HEK293T (cell line): Measurements from ENCODE around the gene GJD3.
A peak's percentile ranks its signal among the peaks of the same experiment; 100 is the strongest.

Source experiments
- CTCF ChIA-PET: fragments of 350-600 bp; formaldehyde crosslinking; extraction: SDS; loops from one replicate; lab custom pipeline; 2021; ENCODE audit warnings: antibody characterized with exemption, inconsistent platforms; lab: Yijun Ruan, JAX
- POLR2A ChIA-PET: fragments of 350-600 bp; formaldehyde crosslinking; extraction: SDS; loops from one replicate; lab custom pipeline; 2020; ENCODE audit warnings: antibody characterized with exemption, inconsistent platforms; lab: Yijun Ruan, JAX
- DNase-seq: peaks from one replicate; pipeline ENCODE4 v3.0.0; 2012; ENCODE audit warnings: mixed read lengths; ENCODE audit errors: extremely low spot score
- BHLHE40 ChIP-seq: fragments of 450-650 bp; IDR thresholded peaks from 2 replicates; pipeline ENCODE4 v1.6.1; 2016; ENCODE audit warnings: mild to moderate bottlenecking, moderate library complexity, borderline replicate concordance
- CTBP1 ChIP-seq: fragments of 450-650 bp; IDR thresholded peaks from 2 replicates; pipeline ENCODE4 v1.6.1; 2016; ENCODE audit warnings: borderline replicate concordance
- ELF4 ChIP-seq: fragments of 450-650 bp; IDR thresholded peaks from 2 replicates; pipeline ENCODE4 v1.6.1; 2017; ENCODE audit warnings: antibody characterized with exemption
- FOXA1 ChIP-seq: fragments of 450-650 bp; IDR thresholded peaks from 2 replicates; pipeline ENCODE4 v1.6.1; 2016; ENCODE audit warnings: mild to moderate bottlenecking
- FOXK2 ChIP-seq: fragments of 450-650 bp; IDR thresholded peaks from 2 replicates; pipeline ENCODE4 v1.6.1; 2016; ENCODE audit warnings: mild to moderate bottlenecking
- FOXM1 ChIP-seq: fragments of 450-650 bp; IDR thresholded peaks from 2 replicates; pipeline ENCODE4 v1.6.1; 2017; ENCODE audit warnings: mild to moderate bottlenecking, borderline replicate concordance
- HDGF ChIP-seq: fragments of 450-650 bp; IDR thresholded peaks from 2 replicates; pipeline ENCODE4 v1.6.1; 2017; ENCODE audit warnings: antibody characterized with exemption, borderline replicate concordance
- L3MBTL2 ChIP-seq: fragments of 450-650 bp; conservative IDR thresholded peaks from 2 replicates; pipeline ENCODE4 v1.6.1; 2016; ENCODE audit warnings: mild to moderate bottlenecking
- LEF1 ChIP-seq: fragments of 450-650 bp; IDR thresholded peaks from 2 replicates; pipeline ENCODE4 v1.6.1; 2017; ENCODE audit warnings: mild to moderate bottlenecking, borderline replicate concordance
- NFRKB ChIP-seq: fragments of 450-650 bp; IDR thresholded peaks from 2 replicates; pipeline ENCODE4 v1.6.1; 2016; ENCODE audit warnings: mild to moderate bottlenecking, moderate library complexity
- SP1 ChIP-seq: fragments of 450-650 bp; IDR thresholded peaks from 2 replicates; pipeline ENCODE4 v1.6.1; 2017
- SUZ12 ChIP-seq: fragments of 450-650 bp; IDR thresholded peaks from 2 replicates; pipeline ENCODE4 v1.6.1; 2016; ENCODE audit warnings: mild to moderate bottlenecking
- TARDBP ChIP-seq: fragments of 450-650 bp; IDR thresholded peaks from 2 replicates; pipeline ENCODE4 v1.6.1; 2016
- ZNF384 ChIP-seq: fragments of 450-650 bp; IDR thresholded peaks from 2 replicates; pipeline ENCODE4 v1.6.1; 2016
- TF ChIP-seq, protein P1 (sequence below): fragments of 450-650 bp; IDR thresholded peaks from 2 replicates; pipeline ENCODE4 v1.6.1; 2016

GJD3 gene

DNA sequence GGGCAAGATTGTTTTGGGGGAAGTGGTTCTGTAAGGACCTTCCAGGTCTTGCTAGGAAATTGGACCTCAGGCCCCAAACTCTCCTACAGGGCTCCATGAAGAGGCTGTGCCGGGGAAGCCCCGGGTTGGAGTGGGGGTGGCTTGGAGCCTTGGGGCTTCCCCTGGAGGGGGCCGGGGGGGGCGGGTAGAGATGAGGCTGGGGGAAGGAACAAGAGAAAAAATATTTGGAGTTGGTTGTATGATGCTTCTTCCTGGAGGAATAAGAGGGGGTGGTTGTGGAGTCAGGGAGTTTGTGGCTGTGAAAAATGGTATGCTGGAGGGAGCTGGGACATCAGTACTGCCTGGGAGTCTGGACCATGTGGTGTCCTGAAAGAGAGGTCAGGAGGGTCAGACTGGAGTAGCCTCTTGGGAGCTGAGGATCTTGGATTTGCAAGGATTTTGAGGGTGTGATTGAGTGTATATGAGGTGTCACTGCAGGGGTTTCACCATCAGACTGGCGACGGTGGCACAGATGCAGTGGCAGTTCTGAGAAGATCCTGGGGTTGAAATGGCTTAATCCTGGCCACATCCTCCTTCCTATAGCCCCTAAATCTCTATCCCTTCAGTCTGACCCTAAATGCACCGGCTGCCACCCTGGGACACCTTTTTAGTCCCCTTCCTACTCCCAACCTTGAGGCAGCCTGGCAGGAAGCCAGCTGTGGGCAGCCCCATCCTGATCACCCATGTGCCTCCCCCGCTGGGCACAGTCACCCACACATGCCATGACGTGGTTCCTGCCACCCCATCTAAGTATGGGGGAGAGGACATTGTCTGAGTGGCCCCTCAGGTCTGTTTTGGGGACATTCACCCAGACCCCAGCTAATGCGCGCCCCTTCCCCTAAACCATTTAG is 44.6 kb downstream of the GJD3 start:
- CTCF ChIA-PET = interaction anchor here (1.0 kb wide), 1 partner anchor 14 kb away, joined by 3 read pairs; no protein-coding TSS in a partner anchor
- no peak for TF ChIP-seq SP1
- no peak for TF ChIP-seq TARDBP
- TF ChIP-seq LEF1 = no peak
- TF ChIP-seq NFRKB = no peak
- TF ChIP-seq FOXK2 = no peak
- no peak for TF ChIP-seq FOXM1
- TF ChIP-seq ELF4 = no peak
- no peak for TF ChIP-seq CTBP1
- no peak for TF ChIP-seq BHLHE40
- TF ChIP-seq SUZ12 = no peak
- TF ChIP-seq ZNF384 = no peak
- no peak for TF ChIP-seq HDGF
- TF ChIP-seq FOXA1 = no peak
- TF ChIP-seq, protein P1, sequence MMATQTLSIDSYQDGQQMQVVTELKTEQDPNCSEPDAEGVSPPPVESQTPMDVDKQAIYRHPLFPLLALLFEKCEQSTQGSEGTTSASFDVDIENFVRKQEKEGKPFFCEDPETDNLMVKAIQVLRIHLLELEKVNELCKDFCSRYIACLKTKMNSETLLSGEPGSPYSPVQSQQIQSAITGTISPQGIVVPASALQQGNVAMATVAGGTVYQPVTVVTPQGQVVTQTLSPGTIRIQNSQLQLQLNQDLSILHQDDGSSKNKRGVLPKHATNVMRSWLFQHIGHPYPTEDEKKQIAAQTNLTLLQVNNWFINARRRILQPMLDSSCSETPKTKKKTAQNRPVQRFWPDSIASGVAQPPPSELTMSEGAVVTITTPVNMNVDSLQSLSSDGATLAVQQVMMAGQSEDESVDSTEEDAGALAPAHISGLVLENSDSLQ = no peak
- no peak for DNase-seq
- POLR2A ChIA-PET = interaction anchor here (1.0 to 1.5 kb wide), 8 partner anchors 8 to 33 kb away, joined by 3 to 9 read pairs (median 4); no protein-coding TSS in a partner anchor

DNA sequence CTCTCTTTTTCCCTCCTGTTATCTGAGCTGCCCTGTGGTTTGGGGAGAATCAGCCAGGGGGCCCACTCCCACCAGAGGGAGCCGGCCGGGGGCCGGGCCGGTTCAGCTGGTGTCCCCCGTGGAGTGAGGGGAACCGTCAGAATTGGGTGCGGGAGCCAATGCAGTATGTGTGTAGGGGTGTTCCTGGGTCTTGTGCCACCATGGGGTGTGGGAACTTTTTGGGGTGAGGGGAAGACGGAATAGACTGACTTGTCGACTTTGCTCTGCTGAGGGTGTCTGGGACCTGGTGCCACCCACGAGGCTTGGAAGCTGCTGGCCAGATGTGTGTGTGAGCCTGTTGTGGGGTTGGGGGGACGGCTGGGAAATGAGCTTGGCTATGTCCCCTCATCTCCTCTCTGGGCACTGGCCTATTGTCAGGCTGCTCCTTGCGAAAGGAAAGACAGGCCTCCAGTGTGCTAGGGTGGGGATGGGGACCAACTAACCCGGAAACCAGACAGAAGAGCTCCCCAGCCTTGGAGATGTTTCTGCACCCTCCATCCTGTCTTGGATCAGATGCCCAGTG is 45.6 kb downstream of the GJD3 start:
- ChIA-PET POLR2A (interaction anchor here (0.7 to 2.6 kb wide), 10 partner anchors 9 to 100 kb away, joined by 3 to 12 read pairs (median 4); partner anchors contain the start of genes CDC6 and WIPF2), CTCF (interaction anchor here (1.0 kb wide), 1 partner anchor 15 kb away, joined by 3 read pairs; no protein-coding TSS in a partner anchor)
- DNase-seq = no peak
- no peak for TF ChIP-seq CTBP1
- no peak for TF ChIP-seq L3MBTL2

DNA sequence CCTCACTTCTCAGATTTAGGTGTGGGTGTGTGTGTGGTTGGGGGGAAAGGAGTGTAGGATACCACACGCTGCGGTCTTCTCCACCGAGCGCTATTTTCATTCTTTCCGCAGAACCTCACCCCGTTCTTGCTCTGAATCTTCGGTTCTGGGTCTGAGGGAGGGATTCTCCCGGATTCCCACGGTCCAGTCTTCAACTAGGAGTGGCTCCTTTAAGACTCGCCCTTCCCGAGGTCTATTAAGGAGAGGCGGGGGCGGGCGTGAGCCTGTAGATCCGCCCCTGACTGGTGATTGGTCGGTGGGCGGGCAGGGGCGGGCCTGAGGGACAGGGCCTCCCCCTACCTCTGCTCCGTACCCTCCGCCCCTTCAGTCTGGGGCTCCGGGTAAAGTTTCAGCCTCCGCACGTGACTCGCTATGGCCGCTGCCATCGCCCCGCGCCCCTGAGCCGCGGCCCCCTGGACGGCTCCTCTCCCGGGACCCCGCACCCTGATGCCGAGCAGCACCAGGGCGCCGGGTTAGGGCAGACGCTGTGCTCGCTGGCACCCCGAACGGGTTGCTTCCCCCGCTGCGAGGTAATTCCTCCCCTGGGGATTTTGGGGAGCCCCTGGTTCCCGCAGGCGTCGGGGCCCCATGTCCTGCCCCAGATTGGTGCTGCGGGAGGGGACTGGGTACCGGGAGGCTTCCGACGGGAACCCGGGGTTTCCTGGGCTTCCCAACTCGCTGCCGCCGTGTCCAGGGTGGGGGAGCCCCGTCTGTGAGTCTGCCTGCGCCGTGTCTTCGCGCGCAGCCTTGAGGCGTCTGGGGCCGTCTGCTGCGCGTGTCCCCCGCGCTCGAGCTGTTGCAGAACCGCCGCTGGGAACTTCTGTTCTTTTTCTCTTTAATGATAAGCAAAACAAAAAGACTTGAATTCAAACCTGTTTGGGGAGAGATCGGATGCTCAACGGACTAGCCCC is 46.4 kb downstream of the GJD3 start:
- TF ChIP-seq FOXK2 = no peak
- TF ChIP-seq, protein P1 = peak; percentile 78
- TF ChIP-seq L3MBTL2 = peak; percentile 61
- TF ChIP-seq SP1 = no peak
- TF ChIP-seq CTBP1 = no peak

DNA sequence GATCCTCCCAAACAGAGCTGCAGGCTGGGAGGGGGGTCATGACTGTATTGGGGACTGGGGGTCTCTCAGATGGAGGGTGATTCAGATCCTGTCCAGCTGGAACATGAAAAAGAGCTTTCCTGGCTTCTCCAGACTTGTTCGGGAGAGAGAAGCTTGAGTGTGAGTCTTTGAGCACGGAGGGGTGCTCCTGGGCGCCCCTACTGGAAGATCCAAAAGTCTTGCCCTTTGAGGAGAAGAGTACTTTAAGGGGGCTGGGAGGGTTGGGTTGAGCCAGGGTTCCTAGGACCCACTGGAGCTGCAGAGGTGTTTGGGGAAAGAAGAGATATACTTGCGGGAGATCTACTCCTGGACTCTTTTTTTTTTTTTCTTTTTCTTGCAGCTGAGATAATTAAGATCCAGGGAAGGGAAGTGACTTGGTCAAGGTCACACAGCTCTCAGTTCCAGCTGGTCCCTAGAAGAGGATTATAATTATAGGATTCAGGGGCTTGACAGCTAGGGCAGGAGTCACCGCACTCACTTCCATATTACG is 47.1 kb downstream of the GJD3 start:
- TF ChIP-seq SUZ12 (no peak), FOXK2 (no peak)
- ChIA-PET POLR2A (interaction anchor here (0.7 to 2.6 kb wide), 9 partner anchors 8 to 29 kb away, joined by 3 to 12 read pairs (median 4); partner anchors contain the start of genes CDC6 and RARA), CTCF (interaction anchor here (0.6 to 2.1 kb wide), 8 partner anchors 10 to 116 kb away, joined by 3 to 18 read pairs (median 4); no protein-coding TSS in a partner anchor)
- DNase-seq = peak; percentile 23

More for the DNA sequence above, 46.4 kb downstream of the GJD3 start:
- peak; percentile 93 for DNase-seq
- ChIA-PET POLR2A (interaction anchor here (0.7 to 2.6 kb wide), 17 partner anchors 8 to 99 kb away, joined by 3 to 12 read pairs (median 4); partner anchors contain the start of genes CDC6, RARA and WIPF2), CTCF (interaction anchor here (0.6 to 2.1 kb wide), 6 partner anchors 11 to 84 kb away, joined by 3 to 18 read pairs (median 4); no protein-coding TSS in a partner anchor)

DNA sequence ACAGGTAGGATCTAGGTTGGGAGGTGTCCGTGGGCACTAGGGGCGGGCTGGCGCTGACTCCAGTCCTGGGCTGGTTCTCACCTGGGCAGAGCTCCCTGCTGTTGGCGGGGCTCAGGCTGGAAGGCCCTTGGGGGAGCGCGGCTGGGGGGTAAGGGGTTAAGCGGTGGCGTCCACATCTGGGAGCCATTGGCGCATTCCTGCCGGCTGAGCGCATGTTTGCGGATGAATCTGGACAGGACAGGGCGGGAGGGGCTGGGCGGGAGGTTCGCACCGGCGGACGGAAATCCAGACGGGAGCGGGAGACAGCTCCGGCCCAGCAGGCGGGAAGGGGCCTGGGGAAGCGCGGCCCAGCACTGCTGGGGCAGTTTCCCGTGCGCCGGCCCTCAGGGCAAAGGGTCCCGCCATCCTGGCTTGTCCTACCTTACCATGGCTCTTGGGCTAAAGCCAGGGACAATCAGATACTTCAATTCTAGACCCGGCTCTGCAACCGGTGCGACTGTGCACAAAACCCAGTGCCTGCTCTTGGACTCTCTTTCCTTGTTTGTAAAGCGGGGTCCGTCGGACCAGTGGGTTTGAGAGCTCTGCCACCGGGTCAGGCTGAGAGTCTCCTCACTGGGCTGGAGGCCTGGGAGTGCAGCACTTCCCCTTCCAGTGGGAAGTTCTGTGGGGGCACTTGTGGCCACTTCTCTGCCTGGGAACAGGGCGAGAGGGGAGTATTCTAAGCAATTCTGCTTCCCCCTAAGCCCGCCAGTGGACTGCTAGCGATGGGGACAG is 47.8 kb downstream of the GJD3 start:
- CTCF ChIA-PET = interaction anchor here (0.6 to 2.1 kb wide), 7 partner anchors 9 to 115 kb away, joined by 3 to 18 read pairs (median 4); no protein-coding TSS in a partner anchor
- POLR2A ChIA-PET = interaction anchor here (0.7 to 2.6 kb wide), 13 partner anchors 7 to 29 kb away, joined by 3 to 12 read pairs (median 4); partner anchors contain the start of genes CDC6 and RARA
- peak; percentile 28 for DNase-seq
- no peak for TF ChIP-seq L3MBTL2
- TF ChIP-seq FOXA1 = no peak
- TF ChIP-seq TARDBP = no peak
- TF ChIP-seq ELF4 = no peak
- no peak for TF ChIP-seq NFRKB
- TF ChIP-seq, protein P1 = no peak
- no peak for TF ChIP-seq FOXK2
- TF ChIP-seq FOXM1 = no peak
- TF ChIP-seq CTBP1 = no peak
- TF ChIP-seq LEF1 = no peak
